ENCODE data around the gene ZCCHC12.
"Not testable (repeated sequence)": the region's sequence is repeated elsewhere in the genome, so short reads cannot be mapped to it uniquely, and the experiment has no call there.

The ZCCHC12 gene

GRCh38 chrX:118823263-118824172, at the start of gene ZCCHC12:
Gene ZCCHC12, plus strand, starts transcription at chrX:118823824. Its CDS starts 1,421 bp downstream, at chrX:118825245.
- peak; percentile 47 to 56 for DNase-seq

GRCh38 chrX:118779581-118779980, 44.0 kb upstream of the ZCCHC12 start:
- no peak for DNase-seq

- no peak for DNase-seq
Measured at GRCh38 chrX:118780509-118780908, 43.1 kb upstream of the ZCCHC12 start.

GRCh38 chrX:118780911-118781310, 42.7 kb upstream of the ZCCHC12 start:
- DNase-seq: no peak

- DNase-seq: no peak
Measured at GRCh38 chrX:118795528-118796280, 27.9 kb upstream of the ZCCHC12 start.

- DNase-seq: peak; percentile 23 to 28
Measured at GRCh38 chrX:118802857-118803256, 20.8 kb upstream of the ZCCHC12 start.

GRCh38 chrX:118807151-118808017, 16.2 kb upstream of the ZCCHC12 start:
- DNase-seq: peak; percentile 65 to 66

- not testable (repeated sequence) for DNase-seq
Measured at GRCh38 chrX:118817257-118817656, 6.4 kb upstream of the ZCCHC12 start.

GRCh38 chrX:118824173-118824730, 628 bp downstream of the ZCCHC12 start:
- DNase-seq: no peak

GRCh38 chrX:118825227-118825626, 1.6 kb downstream of the ZCCHC12 start:
- no peak for DNase-seq

- peak; percentile 26 to 29 for DNase-seq
Measured at GRCh38 chrX:118839334-118839958, 15.8 kb downstream of the ZCCHC12 start.

GRCh38 chrX:118847676-118848075, 24.1 kb downstream of the ZCCHC12 start:
- peak; percentile 57 for DNase-seq

- no peak for DNase-seq
Measured at GRCh38 chrX:118853596-118853995, 30.0 kb downstream of the ZCCHC12 start.

- no peak for DNase-seq
Measured at GRCh38 chrX:118855681-118856310, 32.2 kb downstream of the ZCCHC12 start.

GRCh38 chrX:118857006-118857405, 33.4 kb downstream of the ZCCHC12 start:
- DNase-seq: no peak

- DNase-seq: no peak
Measured at GRCh38 chrX:118861338-118861737, 37.7 kb downstream of the ZCCHC12 start.

GRCh38 chrX:118862091-118862490, 38.5 kb downstream of the ZCCHC12 start:
- DNase-seq: no peak

- DNase-seq: no peak
Measured at GRCh38 chrX:118862979-118863378, 39.4 kb downstream of the ZCCHC12 start.

GRCh38 chrX:118864063-118864635, 40.5 kb downstream of the ZCCHC12 start:
- DNase-seq: no peak

- no peak for DNase-seq
Measured at GRCh38 chrX:118865231-118865630, 41.6 kb downstream of the ZCCHC12 start.

- no peak for DNase-seq
Measured at GRCh38 chrX:118867251-118867650, 43.6 kb downstream of the ZCCHC12 start.

All from Kasumi-1 (cell line).